ENCODE results near the gene IPCEF1. TPM values are rescaled to one million over a fixed set of nuclear protein-coding genes. Genes with fewer than 3 reads are reported as not detected.

IPCEF1 gene
- total RNA-seq, 5 donors from 2014 or later (not counting 1 experiment from before 2014, with no cell fraction given): 57.6 to 132 (median 69.4) TPM

- ChIA-PET CTCF (interaction anchor here (0.6 to 1.9 kb wide), 2 partner anchors 59 to 60 kb away, joined by 3 to 8 read pairs; no protein-coding TSS in a partner anchor), POLR2A (interaction anchor here (0.6 to 1.9 kb wide), 3 partner anchors 13 to 79 kb away, joined by 4 to 5 read pairs (median 4); no protein-coding TSS in a partner anchor)
- H3K27me3 ChIP-seq (replicated peaks in 1 of 2; ENCODE audit: control insufficient read depth in 2 of 2, extremely low read depth in 1 of 2, insufficient read depth in 2 of 2, low read length in 1 of 2): no peaks in the 10 kb centered on the region
- H3K27ac ChIP-seq (ENCODE audit: low read length): peak overlapping the region; percentile 22
- H3K9me3 ChIP-seq: no peaks in the 10 kb centered on the region
- Mint-ChIP-seq H3K4me1 (peaks cover 52 to 71% (median 69%) of the 10 kb centered on the region in 3 donors), H3K9me3 (no peaks in the 10 kb centered on the region), H3K4me3 (peak overlapping the region; percentile 19 to 76 (median 22)), H3K36me3 (peaks cover 57% of the 10 kb centered on the region), H3K27ac (peak overlapping the region; percentile 87 to 91), H3K27me3 (no peaks in the 10 kb centered on the region)
- peaks cover 3 to 66% of the 10 kb centered on the region in 2 donors for H3K36me3 ChIP-seq (ENCODE audit: control insufficient read depth in 2 of 2, extremely low read depth in 1 of 2, insufficient read depth in 1 of 2, low read length in 1 of 2)
- DNase-seq: no peak
- no peak overlapping the region for H3K4me3 ChIP-seq (ENCODE audit: control insufficient read depth in 1 of 2, extremely low read depth in 1 of 2, low read length in 1 of 2)
- 71% methylated on average over 1 of the region's 6 CpGs for WGBS (ENCODE audit: insufficient coverage)
- peak; percentile 23 to 43 (median 33) for ATAC-seq (replicated peaks in 1 of 4)
- peaks cover 29 to 48% of the 10 kb centered on the region in 2 experiments for H3K4me1 ChIP-seq (ENCODE audit: control insufficient read depth in 1 of 2, extremely low read depth in 1 of 2, insufficient read depth in 2 of 2, low read length in 2 of 2)
Measured at GRCh38 chr6:154219250-154219649, 137.4 kb downstream of the IPCEF1 start.

GRCh38 chr6:154218787-154219186, 137.8 kb downstream of the IPCEF1 start:
- Mint-ChIP-seq H3K27me3 (no peaks in the 10 kb centered on the region), H3K4me3 (peak overlapping the region; percentile 19 to 76 (median 22)), H3K9me3 (no peaks in the 10 kb centered on the region), H3K27ac (peak overlapping the region; percentile 87 to 91), H3K4me1 (peaks cover 48 to 69% (median 65%) of the 10 kb centered on the region in 3 donors), H3K36me3 (peaks cover 56% of the 10 kb centered on the region)
- no peaks in the 10 kb centered on the region for H3K9me3 ChIP-seq
- H3K36me3 ChIP-seq (ENCODE audit: control insufficient read depth in 2 of 2, extremely low read depth in 1 of 2, insufficient read depth in 1 of 2, low read length in 1 of 2): peaks cover 0 to 70% of the 10 kb centered on the region in 2 donors
- WGBS (ENCODE audit: insufficient coverage): 100% methylated on average over 1 of the region's 6 CpGs
- ChIA-PET CTCF (interaction anchor here in 1 of 2 donors (0.6 to 1.9 kb wide), 2 partner anchors 59 to 60 kb away, joined by 3 to 8 read pairs; no protein-coding TSS in a partner anchor), POLR2A (interaction anchor here in 1 of 2 donors (1.9 kb wide), 1 partner anchor 15 kb away, joined by 5 read pairs; no protein-coding TSS in a partner anchor)
- peaks cover 27 to 44% of the 10 kb centered on the region in 2 experiments for H3K4me1 ChIP-seq (ENCODE audit: control insufficient read depth in 1 of 2, extremely low read depth in 1 of 2, insufficient read depth in 2 of 2, low read length in 2 of 2)
- ATAC-seq (replicated peaks in 1 of 4) (peak; percentile 62 to 82 (median 70)), DNase-seq (peak in 1 of 35 experiments; percentile 31)
- H3K27ac ChIP-seq (ENCODE audit: low read length): no peak overlapping the region
- no peak overlapping the region for H3K4me3 ChIP-seq (ENCODE audit: control insufficient read depth in 1 of 2, extremely low read depth in 1 of 2, low read length in 1 of 2)
- H3K27me3 ChIP-seq (replicated peaks in 1 of 2; ENCODE audit: control insufficient read depth in 2 of 2, extremely low read depth in 1 of 2, insufficient read depth in 2 of 2, low read length in 1 of 2): no peaks in the 10 kb centered on the region

- H3K27ac ChIP-seq (ENCODE audit: low read length): no peak overlapping the region
- H3K9me3 ChIP-seq: no peaks in the 10 kb centered on the region
- 52% methylated on average over 3 of the region's 6 CpGs for WGBS (ENCODE audit: insufficient coverage)
- H3K9me3 Mint-ChIP-seq: no peaks in the 10 kb centered on the region
- H3K27me3 Mint-ChIP-seq: no peaks in the 10 kb centered on the region
- ChIA-PET CTCF (interaction anchor here (0.6 to 1.0 kb wide), 2 partner anchors 10 to 60 kb away, joined by 3 to 4 read pairs; no protein-coding TSS in a partner anchor), POLR2A (no interaction called here)
- peak in 1 of 35 experiments; percentile 23 for DNase-seq
- H3K4me1 Mint-ChIP-seq: peaks cover 43 to 64% (median 60%) of the 10 kb centered on the region in 3 donors
- peaks cover 59% of the 10 kb centered on the region for H3K36me3 Mint-ChIP-seq
- H3K4me3 Mint-ChIP-seq: peak overlapping the region in 2 of 3 donors; percentile 25 to 76
- H3K36me3 ChIP-seq (ENCODE audit: control insufficient read depth in 2 of 2, extremely low read depth in 1 of 2, insufficient read depth in 1 of 2, low read length in 1 of 2): peaks cover 3 to 70% of the 10 kb centered on the region in 2 donors
- peak overlapping the region; percentile 87 to 91 for H3K27ac Mint-ChIP-seq
- no peak overlapping the region for H3K4me3 ChIP-seq (ENCODE audit: control insufficient read depth in 1 of 2, extremely low read depth in 1 of 2, low read length in 1 of 2)
- peak in 2 of 4 experiments; percentile 43 to 62 for ATAC-seq (replicated peaks in 1 of 4)
- H3K4me1 ChIP-seq (ENCODE audit: control insufficient read depth in 1 of 2, extremely low read depth in 1 of 2, insufficient read depth in 2 of 2, low read length in 2 of 2): peaks cover 24 to 44% of the 10 kb centered on the region in 2 experiments
- H3K27me3 ChIP-seq (replicated peaks in 1 of 2; ENCODE audit: control insufficient read depth in 2 of 2, extremely low read depth in 1 of 2, insufficient read depth in 2 of 2, low read length in 1 of 2): no peaks in the 10 kb centered on the region
Measured at GRCh38 chr6:154218301-154218700, 138.3 kb downstream of the IPCEF1 start.

- 83% methylated on average over 2 of the region's 3 CpGs for WGBS (ENCODE audit: insufficient coverage)
- ATAC-seq (replicated peaks in 1 of 4) (no peak), DNase-seq (no peak)
- Mint-ChIP-seq H3K36me3 (peaks cover 64% of the 10 kb centered on the region), H3K27ac (no peak overlapping the region), H3K27me3 (no peaks in the 10 kb centered on the region), H3K9me3 (no peaks in the 10 kb centered on the region), H3K4me3 (no peak overlapping the region), H3K4me1 (peaks cover 30 to 36% (median 34%) of the 10 kb centered on the region in 3 donors)
- ChIA-PET CTCF (interaction anchor here in 1 of 2 donors (0.9 kb wide), 1 partner anchor 64 kb away, joined by 4 read pairs; no protein-coding TSS in a partner anchor), POLR2A (no interaction called here)
- H3K4me3 ChIP-seq (ENCODE audit: control insufficient read depth in 1 of 2, extremely low read depth in 1 of 2, low read length in 1 of 2): no peak overlapping the region
- H3K27me3 ChIP-seq (replicated peaks in 1 of 2; ENCODE audit: control insufficient read depth in 2 of 2, extremely low read depth in 1 of 2, insufficient read depth in 2 of 2, low read length in 1 of 2): no peaks in the 10 kb centered on the region
- peaks cover 0 to 16% of the 10 kb centered on the region in 2 experiments for H3K4me1 ChIP-seq (ENCODE audit: control insufficient read depth in 1 of 2, extremely low read depth in 1 of 2, insufficient read depth in 2 of 2, low read length in 2 of 2)
- H3K27ac ChIP-seq (ENCODE audit: low read length): no peak overlapping the region
- peaks cover 3 to 75% of the 10 kb centered on the region in 2 donors for H3K36me3 ChIP-seq (ENCODE audit: control insufficient read depth in 2 of 2, extremely low read depth in 1 of 2, insufficient read depth in 1 of 2, low read length in 1 of 2)
- H3K9me3 ChIP-seq: no peaks in the 10 kb centered on the region
Measured at GRCh38 chr6:154213782-154214181, 142.8 kb downstream of the IPCEF1 start.

GRCh38 chr6:154210678-154211077, 145.9 kb downstream of the IPCEF1 start:
- Mint-ChIP-seq H3K4me3 (no peak overlapping the region), H3K9me3 (no peaks in the 10 kb centered on the region), H3K27me3 (no peaks in the 10 kb centered on the region), H3K36me3 (peaks cover 74% of the 10 kb centered on the region), H3K27ac (peak overlapping the region in 1 of 2 donors; percentile 65), H3K4me1 (peaks cover 21 to 50% (median 30%) of the 10 kb centered on the region in 3 donors)
- Histone ChIP-seq H3K27me3 (replicated peaks in 1 of 2; ENCODE audit: control insufficient read depth in 2 of 2, extremely low read depth in 1 of 2, insufficient read depth in 2 of 2, low read length in 1 of 2) (no peaks in the 10 kb centered on the region), H3K9me3 (no peaks in the 10 kb centered on the region), H3K4me3 (ENCODE audit: control insufficient read depth in 1 of 2, extremely low read depth in 1 of 2, low read length in 1 of 2) (no peak overlapping the region), H3K4me1 (ENCODE audit: control insufficient read depth in 1 of 2, extremely low read depth in 1 of 2, insufficient read depth in 2 of 2, low read length in 2 of 2) (no peaks in the 10 kb centered on the region), H3K36me3 (ENCODE audit: control insufficient read depth in 2 of 2, extremely low read depth in 1 of 2, insufficient read depth in 1 of 2, low read length in 1 of 2) (peaks cover 14 to 87% of the 10 kb centered on the region in 2 donors), H3K27ac (ENCODE audit: low read length) (no peak overlapping the region)
- CTCF ChIA-PET: interaction anchor here (0.6 to 1.1 kb wide), 5 partner anchors 31 to 68 kb away, joined by 3 to 7 read pairs (median 4); no protein-coding TSS in a partner anchor
- POLR2A ChIA-PET: interaction anchor here (0.6 to 0.7 kb wide), 3 partner anchors 8 to 41 kb away, joined by 3 to 6 read pairs (median 3); no protein-coding TSS in a partner anchor
- no peak for ATAC-seq (replicated peaks in 1 of 4)
- DNase-seq: no peak

GRCh38 chr6:154209555-154209954, 147.0 kb downstream of the IPCEF1 start:
- peaks cover 19 to 88% of the 10 kb centered on the region in 2 donors for H3K36me3 ChIP-seq (ENCODE audit: control insufficient read depth in 2 of 2, extremely low read depth in 1 of 2, insufficient read depth in 1 of 2, low read length in 1 of 2)
- peaks cover 75% of the 10 kb centered on the region for H3K36me3 Mint-ChIP-seq
- H3K27me3 ChIP-seq (replicated peaks in 1 of 2; ENCODE audit: control insufficient read depth in 2 of 2, extremely low read depth in 1 of 2, insufficient read depth in 2 of 2, low read length in 1 of 2): no peaks in the 10 kb centered on the region
- ATAC-seq (replicated peaks in 1 of 4) (no peak), DNase-seq (no peak)
- H3K4me3 Mint-ChIP-seq: no peak overlapping the region
- H3K27me3 Mint-ChIP-seq: no peaks in the 10 kb centered on the region
- no peaks in the 10 kb centered on the region for H3K9me3 ChIP-seq
- ChIA-PET POLR2A (no interaction called here), CTCF (interaction anchor here in 1 of 2 donors (0.9 to 1.6 kb wide), 2 partner anchors 67 to 466 kb away, joined by 3 read pairs; no protein-coding TSS in a partner anchor)
- H3K27ac ChIP-seq (ENCODE audit: low read length): no peak overlapping the region
- H3K9me3 Mint-ChIP-seq: no peaks in the 10 kb centered on the region
- no peak overlapping the region for H3K27ac Mint-ChIP-seq
- peaks cover 26 to 57% (median 35%) of the 10 kb centered on the region in 3 donors for H3K4me1 Mint-ChIP-seq
- H3K4me3 ChIP-seq (ENCODE audit: control insufficient read depth in 1 of 2, extremely low read depth in 1 of 2, low read length in 1 of 2): no peak overlapping the region
- H3K4me1 ChIP-seq (ENCODE audit: control insufficient read depth in 1 of 2, extremely low read depth in 1 of 2, insufficient read depth in 2 of 2, low read length in 2 of 2): no peaks in the 10 kb centered on the region
- no CpG with 5 or more reads among the region's 3 CpGs for WGBS (ENCODE audit: insufficient coverage)
